K562 (cell line): ENCODE results near the gene SDR9C7. TPM values are rescaled to one million over a fixed set of nuclear protein-coding genes. Genes with fewer than 3 reads are reported as not detected.

Source experiments
- ATAC-seq: fragments of 200-7000 bp; cut with Tn5 transposase; 3 replicates; pipeline ENCODE4 v1.9.1; 2020; ENCODE audit warnings: moderate library complexity
- BruUV-seq: library from RNA; stranded (reverse); fragments of 400-500 nt; replicated peaks from 2 replicates; lab custom pipeline; 2021; lab: Mats Ljungman, UMichigan
- CTCF ChIA-PET: fragments of 300-600 bp; formaldehyde crosslinking; extraction: SDS; loops from one replicate; lab custom pipeline; 2021; ENCODE audit warnings: low intra/inter-chr PET ratio; lab: Yijun Ruan, JAX
- POLR2A ChIA-PET: fragments of 300-600, 350-650 bp; sonication (Branson Sonifier 250); formaldehyde crosslinking; extraction: SDS; loops from one replicate; lab custom pipeline; 2021; ENCODE audit warnings: antibody characterized with exemption, inconsistent platforms; lab: Yijun Ruan, JAX
- DNase-seq, 4 experiments: peaks; one replicate each; pipeline versions ENCODE4 v3.0.0 to v3.0.0-alpha.2; 2011 to 2018; ENCODE audit warnings: low spot score in 3 of 4, mixed read lengths in 3 of 4; ENCODE audit errors: extremely low read depth in 1 of 4
- FAIRE-seq: peaks from 2 replicates; lab custom pipeline; 2011; peaks lifted over from hg19 to GRCh38; lab: Jason Lieb, UNC
- H2AFZ ChIP-seq: 2 replicates; pipeline ENCODE4 v1.6.0; 2011; ENCODE audit warnings: low read depth, low read length, control low read depth, inconsistent platforms
- H3K27ac ChIP-seq: fragments of 200-600 bp; 3 replicates; pipeline ENCODE4 v1.8.0; 2011; ENCODE audit warnings: low read depth, mild to moderate bottlenecking, control low read depth, inconsistent platforms, low read length, moderate library complexity, mixed read lengths; ENCODE audit errors: extremely low read depth
- H3K27me3 ChIP-seq, 2 experiments: fragments of 300-600 bp in 1 of 2; 2 replicates in 1 of 2; 3 replicates in 1 of 2; pipeline versions ENCODE4 v1.6.0 to v1.8.0; 2011; ENCODE audit warnings: inconsistent platforms in 2 of 2, low read length in 2 of 2, mild to moderate bottlenecking in 1 of 2, mixed read lengths in 1 of 2, moderate library complexity in 1 of 2; ENCODE audit not compliant: control insufficient read depth in 2 of 2, insufficient read depth in 2 of 2
- H3K36me3 ChIP-seq: fragments of 300-600 bp; 3 replicates; pipeline ENCODE4 v1.8.0; 2011; ENCODE audit warnings: mild to moderate bottlenecking, low read length, inconsistent platforms; ENCODE audit not compliant: control insufficient read depth, insufficient read depth
- H3K4me1 ChIP-seq, 2 experiments: fragments of 200-600 bp in 1 of 2; replicated peaks in 1 of 2; 2 replicates in 1 of 2; 3 replicates in 1 of 2; pipeline versions ENCODE4 v1.5.1 to v1.8.0; 2011; ENCODE audit warnings: inconsistent platforms in 2 of 2, low read length in 2 of 2, mild to moderate bottlenecking in 1 of 2, mixed read lengths in 1 of 2, moderate library complexity in 1 of 2; ENCODE audit not compliant: control insufficient read depth in 2 of 2, insufficient read depth in 2 of 2
- H3K4me2 ChIP-seq: 2 replicates; pipeline ENCODE4 v1.6.1; 2011; ENCODE audit warnings: low read length, control low read depth, inconsistent platforms, mixed read lengths; ENCODE audit not compliant: insufficient read depth
- H3K4me3 ChIP-seq: fragments of 200-600 bp; sonication (generic), shearing (Covaris generic); 2 replicates; pipeline ENCODE4 v1.5.1; 2016; ENCODE audit warnings: control low read depth, inconsistent platforms
- H3K79me2 ChIP-seq: fragments of 200-600 bp; 3 replicates; pipeline ENCODE4 v1.8.0; 2011; ENCODE audit warnings: low read length, inconsistent platforms; ENCODE audit not compliant: control insufficient read depth, insufficient read depth
- H3K9ac ChIP-seq, 2 experiments: 2 replicates each; pipeline versions ENCODE4 v1.6.0 to v1.6.1; 2011; ENCODE audit warnings: low read depth in 2 of 2, low read length in 2 of 2, control low read depth in 1 of 2, inconsistent platforms in 1 of 2, mild to moderate bottlenecking in 1 of 2, mixed read lengths in 1 of 2; ENCODE audit not compliant: insufficient read depth in 1 of 2
- H3K9me1 ChIP-seq: one replicate; pipeline ENCODE4 v1.6.0; 2011; ENCODE audit warnings: inconsistent platforms, mild to moderate bottlenecking, low read length, moderate library complexity; ENCODE audit not compliant: control insufficient read depth, insufficient read depth
- H3K9me3 ChIP-seq: replicated peaks from 2 replicates; pipeline ENCODE4 v1.5.1; 2011; ENCODE audit warnings: low read depth, low read length, inconsistent platforms; ENCODE audit not compliant: control insufficient read depth, insufficient read depth
- H4K20me1 ChIP-seq: replicated peaks from 2 replicates; pipeline ENCODE4 v1.6.1; 2011; ENCODE audit warnings: low read length, inconsistent platforms, mixed read lengths; ENCODE audit not compliant: control insufficient read depth, insufficient read depth
- ARNT ChIP-seq, 2 experiments: fragments of 450-650 bp; IDR thresholded peaks; 2 replicates each; pipeline ENCODE4 v1.6.1; 2016; ENCODE audit warnings: mild to moderate bottlenecking in 1 of 2
- BDP1 ChIP-seq: IDR thresholded peaks from 3 replicates; pipeline ENCODE4 v1.6.1; 2011; ENCODE audit not compliant: insufficient read length, insufficient read depth
- BRCA1 ChIP-seq, 2 experiments: fragments of 450-650 bp in 1 of 2; sonication (generic) in 1 of 2; formaldehyde crosslinking in 1 of 2; IDR thresholded peaks; 2 replicates each; pipeline versions ENCODE4 v1.5.0 to v1.6.1; 2017 to 2020; ENCODE audit warnings: mild to moderate bottlenecking in 1 of 2, missing genetic modification reagents in 1 of 2
- BRD4 ChIP-seq: fragments of 200-600 bp; sonication (generic); IDR thresholded peaks from 2 replicates; pipeline ENCODE4 v1.6.1; 2017; ENCODE audit warnings: inconsistent platforms
- CCAR2 ChIP-seq: fragments of 200-400 bp; formaldehyde crosslinking; IDR thresholded peaks from 2 replicates; pipeline ENCODE4 v1.6.1; 2017; ENCODE audit warnings: mild to moderate bottlenecking, low read depth, low read length
- FIP1L1 ChIP-seq: fragments of 200-400 bp; formaldehyde crosslinking; IDR thresholded peaks from 2 replicates; pipeline ENCODE4 v1.6.1; 2018; ENCODE audit warnings: mild to moderate bottlenecking, low read depth, low read length; ENCODE audit not compliant: poor library complexity, severe bottlenecking
- HDAC2 ChIP-seq: fragments of 450-650 bp; IDR thresholded peaks from 2 replicates; pipeline ENCODE4 v1.6.1; 2016; ENCODE audit warnings: mild to moderate bottlenecking
- HMG20B ChIP-seq: fragments of 250-450 bp; sonication (Bioruptor Pico); IDR thresholded peaks from 2 replicates; pipeline ENCODE4 v1.5.0; 2021; ENCODE audit warnings: mild to moderate bottlenecking
- PKNOX1 ChIP-seq: fragments of 450-650 bp; IDR thresholded peaks from 2 replicates; pipeline ENCODE4 v1.6.1; 2016
- TAL1 ChIP-seq: fragments of 450-650 bp; IDR thresholded peaks from 2 replicates; pipeline ENCODE4 v1.6.1; 2016; ENCODE audit warnings: mild to moderate bottlenecking
- THAP12 ChIP-seq: fragments of 250-450 bp; sonication (Bioruptor Pico); IDR thresholded peaks from 2 replicates; pipeline ENCODE4 v1.9.0; 2021; ENCODE audit warnings: mild to moderate bottlenecking, inconsistent platforms
- ZBTB5 ChIP-seq: fragments of 450-650 bp; IDR thresholded peaks from 2 replicates; pipeline ENCODE4 v1.6.1; 2017; ENCODE audit warnings: antibody characterized with exemption
- ZNF12 ChIP-seq: sonication (generic); formaldehyde crosslinking; IDR thresholded peaks from 2 replicates; pipeline ENCODE4 v1.4.0; 2020; ENCODE audit warnings: mild to moderate bottlenecking, missing genetic modification reagents
- ZNF77 ChIP-seq: fragments of 250-450 bp; sonication (Bioruptor Pico); IDR thresholded peaks from 2 replicates; pipeline ENCODE4 v1.5.0; 2020
- WGBS: fragments of 100-300 bp; shearing (Covaris generic); methylation state at CpG from one replicate; pipeline ENCODE4 v1.1.6; 2016; ENCODE audit warnings: low coverage, mixed read lengths; ENCODE audit not compliant: insufficient coverage; ENCODE audit errors: missing lambda C conversion rate; 5-methylcytosine and 5-hydroxymethylcytosine counted together
- in situ Hi-C: fragments of 300-500 bp; cut with MboI; formaldehyde crosslinking; loops from 4 replicates; pipeline ENCODE4 v1.15.0; 2018; ENCODE audit warnings: inconsistent platforms, mixed read lengths
- intact Hi-C: fragments of 100-400 bp; cut with micrococcal nuclease; formaldehyde crosslinking; loops from 2 replicates; pipeline ENCODE4 v1.14.2; 2022
- polyA plus RNA-seq, 8 experiments: library from polyadenylated mRNA; depleted of rRNA in 4 of 8; stranded (reverse) in 5 of 8; unstranded in 3 of 8; fragments of >200 nt; fragmentation: Nextera tagmentation in 2 of 8; fragmentation: Illumina TruSeq in 1 of 8; extraction: Ambion mirVana in 2 of 8; extraction: Trizol in 1 of 8; gene quantifications; 2 replicates each; pipeline versions ENCODE4 v1.2.1 to v1.2.3, GENCODE V29; 2011 to 2014; ENCODE audit warnings: inconsistent platforms in 1 of 8, missing spikeins in 1 of 8
- total RNA-seq, 7 experiments: library from RNA; depleted of rRNA in 6 of 7; stranded (reverse); fragments of >200 nt in 6 of 7; fragmentation: Illumina TruSeq in 2 of 7; extraction: Trizol in 2 of 7; gene quantifications; 2 replicates each; pipeline versions ENCODE4 v1.2.1 to v1.2.3, GENCODE V29; 2011 to 2021; ENCODE audit warnings: low replicate concordance in 1 of 7

The SDR9C7 gene
- total and polyA plus RNA-seq, 9 of the 15 experiments (the other 6 are each of a cell fraction or from before 2014, with no cell fraction given), result 0.04 to 0.59 (median 0.06) TPM; not detected in 6

GRCh38 chr12:56905852-56906251, 28.4 kb downstream of the SDR9C7 start:
- CTCF ChIA-PET, result no interaction called here
- POLR2A ChIA-PET, result no interaction called here
- in situ Hi-C loops, result no loop called here
- H2AFZ ChIP-seq, result no peak overlapping the region
- H4K20me1 ChIP-seq, result no peaks in the 10 kb centered on the region
- intact Hi-C loops, result no loop called here
- no peaks in the 10 kb centered on the region for H3K9me1 ChIP-seq
- TF ChIP-seq ARNT (IDR thresholded peaks at IDR 0.05) (no peak), ZBTB5 (no peak), TAL1 (no peak), ZNF12 (CRISPR knock-in tag) (no peak), PKNOX1 (no peak), BRCA1 (IDR thresholded peaks at IDR 0.05) (no peak), BRCA1 (CRISPR knock-in tag; IDR thresholded peaks at IDR 0.05) (no peak), ZNF77 (CRISPR knock-in tag) (no peak), BDP1 (no peak), HDAC2 (no peak), FIP1L1 (no peak), HMG20B (CRISPR knock-in tag) (no peak), BRD4 (no peak), CCAR2 (no peak), THAP12 (CRISPR knock-in tag) (no peak)
- H3K4me2 ChIP-seq, result no peak overlapping the region
- BruUV-seq, result no TSS peak
- no peak for DNase-seq
- no peak overlapping the region for H3K27ac ChIP-seq
- no peak overlapping the region for H3K9ac ChIP-seq
- no peaks in the 10 kb centered on the region for H3K36me3 ChIP-seq
- H3K4me1 ChIP-seq, result peaks cover 0 to 4% of the 10 kb centered on the region in 2 experiments; a peak in 2 of 5 replicates
- 15% methylated on average over 1 of the region's 1 CpG for WGBS
- ATAC-seq, result no peak
- no peak overlapping the region for H3K4me3 ChIP-seq
- H3K79me2 ChIP-seq, result no peaks in the 10 kb centered on the region
- no peaks in the 10 kb centered on the region for H3K27me3 ChIP-seq
- no peak for FAIRE-seq
- H3K9me3 ChIP-seq, result peaks cover 4% of the 10 kb centered on the region; the same call in 1 of the 2 replicates
